H1 (cell line): Measurements from ENCODE around the gene SQOR. TPM values are rescaled to one million over a fixed set of nuclear protein-coding genes. Genes with fewer than 3 reads are reported as not detected.

Experiments
- polyA plus RNA-seq, 7 experiments: library from polyadenylated mRNA; depleted of rRNA in 3 of 7; stranded (reverse) in 5 of 7; unstranded in 2 of 7; fragments of >200 nt in 5 of 7; fragments of 200-250 nt in 2 of 7; gene quantifications; 1 replicate in 5 of 7; 2 replicates in 1 of 7; 4 replicates in 1 of 7; pipeline versions ENCODE4 v1.2.1 to v1.2.3, GENCODE V29; 2011 to 2013; ENCODE audit warnings: missing spikeins in 2 of 7, mixed read lengths in 2 of 7
- total RNA-seq: library from RNA; stranded (reverse); fragmentation: NEBNext Ultra II Directional; extraction: Animal tissue kit (Norgen Biotek cat#: 25700); gene quantifications from 2 replicates; pipeline ENCODE4 v1.2.1, GENCODE V29; 2021
- TF ChIP-seq, protein P1 (sequence below): IDR thresholded peaks from 2 replicates; pipeline ENCODE4 v1.6.1; 2012; ENCODE audit warnings: inconsistent platforms

The SQOR gene
- total and polyA plus RNA-seq, 2 of the 8 experiments (the other 6 are each of a cell fraction or from before 2014, with no cell fraction given): 0.20 to 0.22 TPM

- TF ChIP-seq, protein P1, sequence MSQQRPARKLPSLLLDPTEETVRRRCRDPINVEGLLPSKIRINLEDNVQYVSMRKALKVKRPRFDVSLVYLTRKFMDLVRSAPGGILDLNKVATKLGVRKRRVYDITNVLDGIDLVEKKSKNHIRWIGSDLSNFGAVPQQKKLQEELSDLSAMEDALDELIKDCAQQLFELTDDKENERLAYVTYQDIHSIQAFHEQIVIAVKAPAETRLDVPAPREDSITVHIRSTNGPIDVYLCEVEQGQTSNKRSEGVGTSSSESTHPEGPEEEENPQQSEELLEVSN: no peak
- TF ChIP-seq, all 59 proteins: peak for 0
Measured at GRCh38 chr15:45603881-45604280, 30.9 kb upstream of the SQOR start (continued).
